NCI-H2196 treated with DMSO at 0.1 percent for 48 hours (cell line): Measurements from ENCODE around the gene ANKS1B.

Source experiments
- DNase-seq: peaks from one replicate; lab custom pipeline; 2025; ENCODE audit not compliant: unreplicated experiment; lab: John Stamatoyannopoulos, UW

The ANKS1B gene

GRCh38 chr12:99092100-99092851 lies 892.5 kb downstream of the ANKS1B start:
- no peak for DNase-seq

GRCh38 chr12:99087278-99087677 lies 897.5 kb downstream of the ANKS1B start:
- DNase-seq, result peak; percentile 76

- no peak for DNase-seq
Measured at GRCh38 chr12:99079811-99080210, 904.9 kb downstream of the ANKS1B start.

DNA sequence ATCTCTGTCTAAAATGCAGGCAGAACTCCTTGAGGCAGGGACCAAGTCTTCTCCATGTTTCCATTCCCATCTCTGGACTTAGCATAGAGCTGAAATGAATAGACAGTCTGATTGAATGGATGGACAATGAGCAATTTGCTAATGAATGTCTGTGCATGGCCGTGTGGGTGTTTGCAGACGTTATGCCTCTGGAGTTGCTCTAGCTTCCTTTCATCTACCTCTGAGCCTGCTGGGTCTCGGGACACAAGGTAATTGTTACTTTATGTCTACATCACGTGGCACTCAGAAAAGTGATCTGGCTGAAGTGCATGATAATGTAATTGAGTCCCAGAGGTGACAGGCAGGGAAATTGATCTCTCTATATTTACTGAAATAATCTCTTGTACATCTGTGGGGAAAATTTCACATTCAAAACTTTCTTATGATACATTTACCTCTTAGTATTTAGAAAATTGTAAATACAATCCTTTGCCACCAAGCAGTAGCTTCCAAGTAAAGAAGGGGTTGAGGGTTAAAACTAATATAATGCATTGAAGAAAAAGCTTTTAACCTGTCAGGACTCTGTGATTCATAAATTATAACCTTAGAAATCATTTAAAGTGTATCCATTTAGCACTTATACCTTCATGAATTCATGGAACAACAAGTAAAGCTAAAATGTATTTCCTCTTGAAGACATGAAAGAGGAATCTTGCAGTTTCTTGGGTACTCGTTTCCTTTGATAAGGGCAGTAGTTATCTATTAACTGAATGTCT lies 915.6 kb downstream of the ANKS1B start:
- DNase-seq, result no peak

- DNase-seq, result no peak
Measured at GRCh38 chr12:99067171-99067785, 917.5 kb downstream of the ANKS1B start.

DNA sequence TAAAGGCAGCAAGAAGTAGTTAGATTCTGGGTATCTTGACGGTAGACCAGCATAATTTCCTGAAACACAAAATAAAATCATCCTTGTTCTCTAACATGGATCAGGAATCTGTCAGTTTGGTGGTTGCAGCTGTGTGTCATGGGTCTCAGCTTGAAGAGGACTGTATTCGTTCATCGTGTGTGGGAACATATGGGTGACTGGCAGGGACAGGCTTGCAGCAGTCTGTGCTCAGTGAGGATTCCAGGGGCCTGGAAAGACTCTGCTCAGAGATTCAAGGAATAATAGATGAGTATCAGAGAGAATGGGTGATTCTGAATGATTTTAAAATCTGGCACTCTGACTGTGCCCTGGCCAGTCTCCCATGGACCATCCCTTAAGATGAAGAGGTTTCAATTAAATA lies 918.0 kb downstream of the ANKS1B start:
- DNase-seq, result no peak

DNA sequence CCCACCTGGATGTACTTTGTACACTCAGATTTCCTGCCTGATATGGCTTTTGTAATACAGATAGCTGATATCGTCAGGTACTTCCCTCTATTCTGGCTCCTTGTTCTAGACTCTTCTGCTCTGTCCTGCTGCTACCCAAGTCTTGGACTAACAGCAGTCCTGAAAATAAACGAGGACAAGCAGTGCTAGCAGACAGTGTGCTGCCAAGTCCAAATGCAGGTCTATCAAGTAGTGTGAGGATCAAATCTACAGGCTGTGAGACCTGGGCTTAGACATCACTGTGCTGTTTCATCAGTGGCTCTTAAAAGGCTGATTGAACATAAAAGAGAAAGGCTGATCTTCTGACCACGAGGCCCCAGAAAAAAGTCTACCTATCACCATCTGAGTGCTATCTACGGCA lies 921.6 kb downstream of the ANKS1B start:
- DNase-seq, result no peak

GRCh38 chr12:99059824-99060511 lies 924.8 kb downstream of the ANKS1B start:
- no peak for DNase-seq

DNA sequence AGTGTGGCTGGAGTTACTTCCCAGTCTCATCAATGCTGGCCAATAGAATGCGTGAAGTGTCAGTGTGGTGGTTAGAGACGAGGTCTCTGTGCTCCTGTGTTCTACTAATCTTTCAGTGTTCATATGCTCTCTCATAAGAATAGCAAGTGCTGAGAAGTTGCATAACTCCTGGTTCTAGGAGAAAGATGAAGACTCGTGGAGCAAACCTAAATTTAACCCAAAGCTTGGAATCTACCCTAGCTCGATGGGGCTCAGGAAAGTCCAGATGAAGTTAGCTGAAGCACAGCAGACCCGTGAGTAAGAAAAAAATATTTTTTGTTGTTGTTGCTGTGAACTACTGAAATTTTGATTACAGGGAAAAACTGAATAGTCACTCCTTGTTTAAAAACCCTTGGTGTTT lies 927.1 kb downstream of the ANKS1B start:
- DNase-seq, result no peak

GRCh38 chr12:99056186-99056585 lies 928.5 kb downstream of the ANKS1B start:
- no peak for DNase-seq

DNA sequence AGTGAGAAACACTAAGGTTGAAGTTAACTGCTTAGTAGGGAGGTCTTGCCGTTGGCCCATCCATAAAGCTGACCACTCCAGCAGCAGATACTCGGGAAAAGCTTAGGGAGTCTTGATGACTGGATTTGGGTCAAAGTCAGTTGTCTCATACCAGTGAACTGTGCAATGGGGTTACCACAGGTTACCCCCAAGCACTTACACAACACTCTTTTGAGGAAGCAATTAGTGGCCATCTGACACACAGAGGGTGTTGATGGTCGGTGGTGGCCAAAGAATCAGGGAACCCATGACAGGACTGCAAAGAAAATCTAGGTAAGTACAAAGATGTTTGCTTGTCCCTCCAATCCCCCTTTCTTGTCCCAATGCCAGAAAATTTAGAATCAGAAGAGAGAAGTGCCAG lies 929.4 kb downstream of the ANKS1B start:
- DNase-seq, result no peak

DNA sequence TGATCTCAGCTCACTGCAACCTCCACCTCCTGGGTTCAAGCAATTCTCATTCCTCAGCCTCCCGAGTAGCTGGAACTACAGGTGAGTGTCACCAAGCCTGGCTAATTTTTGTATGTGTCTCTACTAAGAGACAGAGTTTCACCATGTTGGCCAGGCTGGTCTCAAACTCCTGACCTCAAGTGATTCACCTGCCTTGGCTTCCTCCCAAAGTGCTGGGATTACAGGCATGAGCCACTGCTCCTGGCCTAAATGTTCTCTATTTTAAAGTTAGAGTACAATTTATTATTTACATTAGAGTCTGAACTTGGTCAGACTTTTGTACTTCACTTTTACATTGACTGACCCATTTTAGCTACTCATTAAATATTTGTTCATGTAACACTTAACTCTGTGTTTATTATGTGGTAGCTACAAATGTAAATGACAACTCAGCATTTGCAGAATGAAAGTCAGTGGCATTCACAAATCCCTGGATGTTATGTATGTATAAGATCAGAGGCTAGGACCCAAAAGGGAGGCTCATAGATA lies 930.1 kb downstream of the ANKS1B start:
- no peak for DNase-seq

DNA sequence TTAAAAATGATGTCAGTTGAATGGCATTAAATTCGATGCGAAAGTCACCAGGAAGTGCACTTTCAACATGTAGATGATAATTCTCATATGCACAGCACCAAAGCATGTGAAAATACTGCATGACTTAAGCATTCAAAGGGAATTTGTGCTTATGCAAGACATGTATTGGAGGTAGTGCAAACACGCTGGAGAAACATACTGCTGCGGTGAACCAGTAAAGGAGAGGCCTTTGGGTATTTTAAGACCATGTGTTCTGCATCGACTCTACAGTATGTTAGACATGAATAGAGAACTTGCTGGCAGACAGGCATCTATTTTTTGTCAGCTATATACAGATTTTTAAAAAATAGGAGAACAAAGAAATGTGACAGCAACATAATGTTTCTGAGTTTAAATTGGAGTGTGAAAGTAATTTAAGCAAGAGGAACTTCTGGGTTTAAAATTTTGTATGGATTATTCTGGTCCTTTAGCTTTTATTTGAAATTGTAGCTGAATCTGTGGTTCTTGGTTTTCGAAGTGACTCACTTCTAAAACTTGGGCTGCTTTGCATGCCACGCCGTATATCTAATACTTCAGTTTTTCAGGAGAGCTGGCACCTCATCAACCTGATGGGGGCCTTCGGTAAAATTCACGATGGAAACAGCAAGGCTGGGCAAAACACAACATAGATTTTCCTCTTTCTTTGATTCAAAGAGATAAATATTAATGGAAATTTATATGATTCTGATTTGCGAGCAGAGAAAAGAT lies 930.9 kb downstream of the ANKS1B start:
- no peak for DNase-seq

- no peak for DNase-seq
Measured at GRCh38 chr12:99049774-99050173, 935.0 kb downstream of the ANKS1B start.

DNA sequence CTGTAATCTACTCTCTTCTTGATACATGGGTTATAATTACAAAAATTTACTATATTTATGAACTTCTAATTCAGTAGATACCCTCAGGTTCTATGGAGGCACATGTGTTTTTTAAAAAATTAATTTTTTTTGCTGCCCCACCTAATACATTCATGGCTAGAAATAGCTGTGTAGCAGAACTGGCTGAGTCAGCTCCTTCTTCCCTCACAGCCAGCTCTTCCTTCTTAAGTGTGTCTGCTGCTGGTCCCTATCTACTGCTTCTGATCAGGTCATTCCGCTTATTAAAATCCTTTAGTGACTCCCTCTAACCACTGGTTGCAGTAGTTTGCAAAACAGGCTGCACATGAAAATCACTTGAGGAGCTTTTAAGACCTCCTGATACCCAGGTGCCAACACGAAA lies 939.6 kb downstream of the ANKS1B start:
- DNase-seq, result no peak

GRCh38 chr12:99043319-99043914 lies 941.3 kb downstream of the ANKS1B start:
- peak; percentile 35 for DNase-seq

DNA sequence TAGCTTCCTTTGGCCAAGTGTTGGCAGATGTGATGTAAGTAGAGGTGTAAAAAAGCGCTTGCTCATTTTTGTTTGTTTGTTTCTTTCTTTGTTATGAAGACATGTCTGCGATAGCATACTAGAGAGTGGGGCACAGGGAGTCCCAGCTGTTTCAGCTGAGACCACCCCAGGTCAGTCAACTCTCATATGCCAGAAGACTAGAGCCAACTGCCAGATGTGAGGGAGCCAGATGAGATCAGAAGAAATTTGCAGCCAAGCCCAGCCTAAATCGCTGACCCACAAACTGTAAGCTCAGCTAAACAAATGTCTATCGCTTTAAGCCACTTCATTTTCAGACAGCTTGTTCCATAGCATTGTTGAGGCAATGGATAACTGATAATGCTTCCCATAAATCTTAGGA lies 942.5 kb downstream of the ANKS1B start:
- DNase-seq, result no peak

GRCh38 chr12:99039367-99040120 lies 945.2 kb downstream of the ANKS1B start:
- DNase-seq, result no peak

DNA sequence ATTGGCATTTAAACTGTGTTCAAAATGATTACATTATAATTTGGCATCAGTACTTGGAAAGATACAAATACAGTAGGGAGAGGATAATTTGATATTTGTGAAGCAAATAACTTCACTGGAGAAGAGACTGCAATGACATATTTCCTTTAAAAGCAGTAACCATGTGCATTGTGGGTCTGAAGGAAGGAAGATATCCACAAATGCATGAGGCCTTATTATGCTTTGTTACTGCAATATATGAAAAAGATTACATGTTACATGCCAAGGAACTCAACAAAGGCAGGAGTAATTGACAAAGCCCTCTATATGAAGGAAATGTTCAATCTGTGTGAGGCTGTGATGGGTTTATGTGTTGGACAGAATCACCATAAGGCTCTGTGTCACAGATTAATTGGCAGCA lies 948.2 kb downstream of the ANKS1B start:
- no peak for DNase-seq
